Stimulated activated CD8-positive, alpha-beta memory T cell treated with anti-CD3 and anti-CD28 coated beads, Interleukin-15, amount 100 ng/mL, for 4 hours (primary cell): ENCODE results near the gene HNRNPCL4.
"Not testable (repeated sequence)": the region's sequence is repeated elsewhere in the genome, so short reads cannot be mapped to it uniquely, and the experiment has no call there.

Experiments
- DNase-seq, 2 donors: peaks; one replicate each; pipeline ENCODE4 v3.0.0-alpha.2; 2020; ENCODE audit warnings: low read depth in 2 of 2

Gene HNRNPCL4

DNA sequence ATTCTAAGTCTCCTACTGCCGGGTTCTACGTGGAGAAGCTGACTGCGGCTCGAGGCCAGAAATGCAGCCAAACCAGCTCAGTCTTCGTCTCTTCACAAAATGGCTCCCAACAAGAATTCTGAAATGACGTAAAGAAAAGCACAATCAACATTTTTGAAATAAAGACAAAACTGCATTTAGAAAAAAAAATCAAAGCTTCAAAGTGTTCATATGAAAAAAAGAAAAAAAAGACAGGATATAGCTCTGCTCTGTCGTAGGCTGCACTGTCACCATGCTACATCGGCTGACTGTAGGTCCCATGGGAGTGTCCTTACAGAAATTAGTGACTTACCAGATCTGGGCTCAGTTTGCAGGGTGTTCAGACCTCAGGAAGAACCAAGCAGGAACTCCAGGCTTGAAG lies at the start of gene HNRNPCL4:
TSS of gene HNRNPCL4 (minus strand) at position 101 of the 400 bp plus-strand sequence. CDS start 164 bp downstream, outside the sequence.
- not testable (repeated sequence) for DNase-seq

DNA sequence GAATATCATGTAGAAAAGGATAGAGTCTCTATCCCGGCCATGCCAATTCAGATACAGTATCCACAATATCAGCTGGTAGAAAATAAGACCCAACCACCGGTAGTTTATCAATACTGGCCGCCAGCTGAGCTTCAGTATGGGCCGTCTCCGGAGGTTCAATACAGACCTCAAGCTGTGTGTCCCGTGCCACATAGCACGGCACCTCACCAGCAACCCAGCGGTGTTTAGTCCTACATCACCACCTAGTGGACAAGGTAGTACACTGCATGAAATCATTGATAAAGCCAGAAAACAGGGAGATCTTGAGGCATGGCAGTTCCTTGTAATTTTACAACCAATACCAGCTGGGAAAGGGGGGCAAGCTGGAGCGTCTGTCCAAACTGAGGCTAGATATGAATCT lies 43.3 kb upstream of the HNRNPCL4 start:
- not testable (repeated sequence) for DNase-seq

DNA sequence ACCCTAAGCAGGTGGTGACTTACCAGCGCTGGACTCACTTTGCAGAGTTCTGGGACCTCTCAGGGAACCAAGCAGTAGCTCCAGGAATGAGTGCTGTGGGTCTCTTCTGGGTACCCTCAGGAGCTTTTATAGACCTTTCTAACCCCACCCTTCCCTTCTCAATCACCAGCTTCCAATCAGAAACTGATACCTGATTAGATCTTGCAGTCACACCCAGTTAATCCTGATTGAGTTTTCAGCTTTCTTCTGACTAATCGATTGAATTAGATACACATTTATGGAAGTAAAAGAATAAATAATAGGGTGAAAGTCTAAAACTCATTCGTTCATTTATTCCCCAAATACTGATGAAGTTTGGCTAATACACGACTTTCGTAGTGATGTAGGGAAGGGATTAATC lies 35.9 kb upstream of the HNRNPCL4 start, which contains the start of gene PRAMEF13:
TSS of gene PRAMEF13 (minus strand) at position 101 of the 400 bp plus-strand sequence. CDS start 1,820 bp downstream, outside the sequence.
- DNase-seq = not testable (repeated sequence)

DNA sequence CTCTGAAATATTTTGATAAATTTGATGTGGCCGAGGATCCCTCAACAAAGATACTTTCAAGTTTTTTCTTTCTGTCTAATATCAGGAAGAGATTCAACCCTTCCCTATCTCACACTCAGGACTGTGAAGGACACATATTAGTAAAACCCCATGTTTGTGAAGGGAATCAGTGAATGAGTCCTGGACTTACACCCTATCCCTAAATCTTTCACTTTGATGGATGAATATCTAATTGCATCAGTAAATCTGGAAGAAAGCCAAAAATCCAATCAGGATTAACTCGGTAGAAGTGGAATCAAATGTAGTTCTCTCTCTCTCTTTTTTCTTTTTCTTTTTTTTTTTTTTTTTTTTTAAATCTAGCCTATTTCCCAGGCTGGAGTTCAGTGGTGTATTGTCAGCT lies 6.1 kb upstream of the HNRNPCL4 start, which contains the start of gene PRAMEF9:
TSS of gene PRAMEF9 (plus strand) at position 301 of the 400 bp plus-strand sequence. CDS start 3,433 bp downstream, outside the sequence.
- not testable (repeated sequence) for DNase-seq

DNA sequence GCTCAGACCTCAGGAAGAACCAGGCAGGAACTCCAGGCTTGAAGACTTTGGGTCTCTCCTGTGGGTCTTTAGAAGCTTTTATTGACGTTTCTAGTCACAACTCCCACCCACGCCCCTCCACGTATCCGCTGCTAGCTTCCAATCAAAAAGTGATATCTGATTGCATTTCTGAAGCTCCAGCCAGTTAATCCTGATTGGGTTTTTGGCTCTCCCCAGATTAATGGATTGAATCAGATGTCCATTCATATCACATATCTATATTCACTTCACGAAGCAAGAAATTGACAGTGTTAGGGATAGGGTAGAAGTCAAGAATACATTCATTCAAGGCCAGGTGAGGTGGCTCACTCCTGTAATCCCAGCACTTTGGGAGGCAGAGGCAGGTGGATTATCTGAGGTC lies 9.5 kb downstream of the HNRNPCL4 start, which contains the start of gene PRAMEF26:
TSS of gene PRAMEF26 (minus strand) at position 101 of the 400 bp plus-strand sequence. CDS start 2,914 bp downstream, outside the sequence.
- DNase-seq = not testable (repeated sequence)

DNA sequence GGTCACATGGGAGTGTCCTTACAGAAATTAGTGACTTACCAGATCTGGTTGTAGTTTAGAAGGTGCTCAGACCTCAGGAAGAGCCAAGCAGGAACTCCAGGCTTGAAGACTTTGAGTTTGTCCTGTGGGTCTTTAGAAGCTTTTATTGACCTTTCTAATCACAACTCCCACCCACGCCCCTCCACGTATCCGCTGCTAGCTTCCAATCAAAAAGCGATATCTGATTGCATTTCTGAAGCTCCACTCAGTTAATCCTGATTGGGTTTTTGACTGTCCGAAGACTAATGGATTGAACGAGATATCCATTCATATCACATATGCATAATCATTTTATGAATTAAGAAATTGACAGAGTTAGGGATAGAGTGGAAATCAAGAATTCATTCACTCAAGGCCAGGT lies 48.7 kb downstream of the HNRNPCL4 start, which contains the start of gene HNRNPCL2:
TSS of gene HNRNPCL2 (minus strand) at position 101 of the 400 bp plus-strand sequence. CDS start 454 bp downstream, outside the sequence.
- not testable (repeated sequence) for DNase-seq
